Measurements from ENCODE around the gene BTBD9. TPM values are rescaled to one million over a fixed set of nuclear protein-coding genes. Genes with fewer than 3 reads are reported as not detected.

The BTBD9 gene
- total RNA-seq, 1 experiment from 2014 or later = 8.9 TPM

GRCh38 chr6:38651121-38651784 lies 11.5 kb upstream of the BTBD9 start:
- no peak overlapping the region for H4K8ac ChIP-seq (replicated peaks; ENCODE audit: insufficient read length, low read depth, low read length)
- no peak overlapping the region for H4K91ac ChIP-seq (ENCODE audit: insufficient read length, low read depth, low read length)
- no peak overlapping the region for H4K5ac ChIP-seq (ENCODE audit: insufficient read length, low read depth, low read length)
- Mint-ChIP-seq H3K9me3 (peaks cover 0 to 4% of the 10 kb centered on the region in 2 experiments; a peak in 1 of 5 replicates), H3K4me1 (peaks cover 0 to 3% of the 10 kb centered on the region in 2 experiments; a peak in 2 of 4 replicates), H3K36me3 (ENCODE audit: insufficient read depth in 1 of 3, low read depth in 3 of 3) (peaks cover 0 to 4% (median 2%) of the 10 kb centered on the region in 3 experiments; a peak in 2 of 7 replicates), H3K27me3 (ENCODE audit: low read depth) (no peaks in the 10 kb centered on the region), H3K27ac (no peak overlapping the region), H3K4me3 (no peak overlapping the region)
- H3K9me3 ChIP-seq (ENCODE audit: control insufficient read depth, low read depth, low read length) = no peaks in the 10 kb centered on the region
- H2BK120ac ChIP-seq (ENCODE audit: low read depth, low read length, poor library complexity, severe bottlenecking) = no peak overlapping the region
- H3K4me1 ChIP-seq (ENCODE audit: insufficient read depth, low read length) = no peaks in the 10 kb centered on the region
- no CpG with 5 or more reads among the region's 2 CpGs for WGBS (ENCODE audit: extremely low coverage, insufficient read length, low lambda C conversion rate)
- DNase-seq = no peak
- H2BK12ac ChIP-seq (ENCODE audit: insufficient read length, low read depth, low read length) = no peak overlapping the region
- H3K23ac ChIP-seq (ENCODE audit: insufficient read length, low read depth, low read length) = no peak overlapping the region
- H3K79me1 ChIP-seq (ENCODE audit: insufficient read depth, low read depth, low read length, poor library complexity, severe bottlenecking) = no peaks in the 10 kb centered on the region
- no peak overlapping the region for H3K9ac ChIP-seq (ENCODE audit: extremely low read depth, insufficient read length, low read length)
- no peak overlapping the region for H2BK15ac ChIP-seq (ENCODE audit: low read depth, low read length)
- no peak overlapping the region for H3K56ac ChIP-seq (ENCODE audit: insufficient read length, low read depth, low read length)
- no peaks in the 10 kb centered on the region for H3K27me3 ChIP-seq (ENCODE audit: insufficient read depth, low read length)
- no peak overlapping the region for H3K14ac ChIP-seq (ENCODE audit: insufficient read depth, low read length)
- no peaks in the 10 kb centered on the region for H3K79me2 ChIP-seq (ENCODE audit: insufficient read depth, low read length)
- no peaks in the 10 kb centered on the region for H3K23me2 ChIP-seq (ENCODE audit: insufficient read length, low read depth, low read length, poor library complexity, severe bottlenecking)
- H3K18ac ChIP-seq (ENCODE audit: insufficient read length, low read depth, low read length) = no peak overlapping the region
- H3K4ac ChIP-seq (ENCODE audit: low read depth, low read length) = no peak overlapping the region
- H4K20me1 ChIP-seq (ENCODE audit: control insufficient read depth, insufficient read depth, insufficient read length) = no peaks in the 10 kb centered on the region
- TF ChIP-seq CTCF (conservative IDR thresholded peaks at IDR 0.05) = no peak
- H2AK5ac ChIP-seq (ENCODE audit: insufficient read length, low read length) = no peak overlapping the region
- no peak overlapping the region for H2BK5ac ChIP-seq (ENCODE audit: insufficient read length, low read length)
- H2BK20ac ChIP-seq (ENCODE audit: low read depth, low read length, poor library complexity, severe bottlenecking) = no peak overlapping the region
- H2AFZ ChIP-seq (ENCODE audit: low read length) = no peak overlapping the region
- no peak overlapping the region for H3K27ac ChIP-seq (ENCODE audit: insufficient read length, low read depth, low read length)
- no peak overlapping the region for H3T11ph ChIP-seq (ENCODE audit: low read length)
- no peak overlapping the region for H3K4me2 ChIP-seq (ENCODE audit: insufficient read depth, insufficient read length, low read length)

Measured in H9 (cell line).